Osteocyte (in vitro differentiated cells): ENCODE results near the gene ZNRF3. TPM values are rescaled to one million over a fixed set of nuclear protein-coding genes. Genes with fewer than 3 reads are reported as not detected.
A peak's percentile ranks its signal among the peaks of the same experiment; 100 is the strongest.

ENCODE experiments used
- DNase-seq: peaks from one replicate; pipeline ENCODE4 v3.0.0; 2021; ENCODE audit warnings: mixed read lengths; ENCODE audit not compliant: unreplicated experiment; ENCODE audit errors: extremely low spot score
- H3K27ac Mint-ChIP-seq: one replicate; pipeline ENCODE4 v1.8.0; 2021; ENCODE audit warnings: mild to moderate bottlenecking, mixed read lengths; ENCODE audit not compliant: unreplicated experiment
- H3K27me3 Mint-ChIP-seq: one replicate; pipeline ENCODE4 v1.8.0; 2021; ENCODE audit warnings: mixed read lengths; ENCODE audit not compliant: unreplicated experiment
- H3K36me3 Mint-ChIP-seq: one replicate; pipeline ENCODE4 v1.8.0; 2021; ENCODE audit warnings: mixed read lengths; ENCODE audit not compliant: unreplicated experiment
- H3K4me1 Mint-ChIP-seq: one replicate; pipeline ENCODE4 v1.8.0; 2021; ENCODE audit warnings: mixed read lengths; ENCODE audit not compliant: unreplicated experiment
- H3K4me3 Mint-ChIP-seq: one replicate; pipeline ENCODE4 v1.8.0; 2021; ENCODE audit warnings: mild to moderate bottlenecking, moderate library complexity, mixed read lengths; ENCODE audit not compliant: unreplicated experiment
- H3K9me3 Mint-ChIP-seq: one replicate; pipeline ENCODE4 v1.8.0; 2021; ENCODE audit warnings: mixed read lengths; ENCODE audit not compliant: unreplicated experiment
- total RNA-seq: library from RNA; stranded (reverse); gene quantifications from 2 replicates; pipeline ENCODE4 v1.2.1, GENCODE V29; 2021
- TF ChIP-seq, protein P1 (sequence below): fragments of 200-600 bp; sonication (generic); IDR thresholded peaks from 2 replicates; pipeline ENCODE4 v1.5.0; 2021; ENCODE audit warnings: antibody characterized with exemption, mild to moderate bottlenecking, moderate library complexity

The ZNRF3 gene
- total RNA-seq, 1 donor from 2014 or later, result 6.4 TPM

GRCh38 chr22:28931844-28932567, 48.6 kb downstream of the ZNRF3 start:
- Mint-ChIP-seq H3K4me1 (no peaks in the 10 kb centered on the region), H3K4me3 (no peak overlapping the region), H3K36me3 (no peaks in the 10 kb centered on the region), H3K27me3 (no peaks in the 10 kb centered on the region), H3K27ac (no peak overlapping the region), H3K9me3 (no peaks in the 10 kb centered on the region)
- DNase-seq, result no peak
- TF ChIP-seq, protein P1, sequence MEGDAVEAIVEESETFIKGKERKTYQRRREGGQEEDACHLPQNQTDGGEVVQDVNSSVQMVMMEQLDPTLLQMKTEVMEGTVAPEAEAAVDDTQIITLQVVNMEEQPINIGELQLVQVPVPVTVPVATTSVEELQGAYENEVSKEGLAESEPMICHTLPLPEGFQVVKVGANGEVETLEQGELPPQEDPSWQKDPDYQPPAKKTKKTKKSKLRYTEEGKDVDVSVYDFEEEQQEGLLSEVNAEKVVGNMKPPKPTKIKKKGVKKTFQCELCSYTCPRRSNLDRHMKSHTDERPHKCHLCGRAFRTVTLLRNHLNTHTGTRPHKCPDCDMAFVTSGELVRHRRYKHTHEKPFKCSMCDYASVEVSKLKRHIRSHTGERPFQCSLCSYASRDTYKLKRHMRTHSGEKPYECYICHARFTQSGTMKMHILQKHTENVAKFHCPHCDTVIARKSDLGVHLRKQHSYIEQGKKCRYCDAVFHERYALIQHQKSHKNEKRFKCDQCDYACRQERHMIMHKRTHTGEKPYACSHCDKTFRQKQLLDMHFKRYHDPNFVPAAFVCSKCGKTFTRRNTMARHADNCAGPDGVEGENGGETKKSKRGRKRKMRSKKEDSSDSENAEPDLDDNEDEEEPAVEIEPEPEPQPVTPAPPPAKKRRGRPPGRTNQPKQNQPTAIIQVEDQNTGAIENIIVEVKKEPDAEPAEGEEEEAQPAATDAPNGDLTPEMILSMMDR, result no peak

DNA sequence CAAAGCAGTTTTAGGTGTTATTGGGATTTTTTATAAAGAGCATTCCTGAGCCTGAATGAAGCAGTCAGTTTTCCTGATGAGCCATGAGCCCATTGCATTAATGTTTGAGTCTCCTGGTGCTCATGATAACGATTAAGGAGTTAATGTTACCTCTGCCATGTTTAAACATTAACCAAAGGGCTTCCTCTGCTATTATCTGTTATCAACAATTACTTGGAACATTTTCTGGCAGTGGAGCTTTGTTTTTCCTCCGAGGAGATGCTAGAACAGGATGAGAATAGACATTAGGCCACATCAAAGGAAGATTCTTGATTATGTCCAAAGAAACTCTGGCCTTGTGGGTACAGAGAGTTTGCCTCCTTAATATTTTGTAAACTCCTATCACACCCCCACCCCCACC, 49.9 kb downstream of the ZNRF3 start:
- Mint-ChIP-seq H3K4me3 (no peak overlapping the region), H3K9me3 (no peaks in the 10 kb centered on the region), H3K27me3 (no peaks in the 10 kb centered on the region), H3K36me3 (no peaks in the 10 kb centered on the region), H3K4me1 (no peaks in the 10 kb centered on the region), H3K27ac (no peak overlapping the region)
- DNase-seq, result no peak
- TF ChIP-seq, protein P1, result no peak

- H3K27ac Mint-ChIP-seq, result no peak overlapping the region
- no peaks in the 10 kb centered on the region for H3K27me3 Mint-ChIP-seq
- no peak for DNase-seq
- H3K9me3 Mint-ChIP-seq, result no peaks in the 10 kb centered on the region
- H3K4me1 Mint-ChIP-seq, result no peaks in the 10 kb centered on the region
- TF ChIP-seq, protein P1, result no peak
- H3K4me3 Mint-ChIP-seq, result no peak overlapping the region
- no peaks in the 10 kb centered on the region for H3K36me3 Mint-ChIP-seq
Observed at GRCh38 chr22:28934026-28934425, 50.7 kb downstream of the ZNRF3 start.

DNA sequence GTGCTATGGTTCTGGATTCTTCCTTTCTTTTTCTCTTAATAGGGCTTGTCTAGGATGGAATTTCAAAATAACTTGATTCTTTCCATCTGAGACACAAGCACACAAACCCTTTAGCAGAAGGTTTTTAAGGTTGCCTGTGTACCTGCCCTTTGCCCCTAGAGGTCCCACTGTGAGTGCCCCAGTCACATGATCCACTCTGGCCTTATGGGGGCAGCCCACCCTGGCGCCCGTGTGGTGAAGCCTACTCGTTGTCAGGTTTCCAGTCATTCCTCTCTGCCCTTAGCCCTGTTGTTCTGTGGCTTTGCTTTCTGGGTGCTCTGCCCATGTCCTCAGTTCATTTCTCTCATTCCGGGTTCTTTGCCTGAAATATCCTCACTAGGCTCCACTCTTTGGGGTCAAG, 51.8 kb downstream of the ZNRF3 start:
- Mint-ChIP-seq H3K36me3 (no peaks in the 10 kb centered on the region), H3K9me3 (no peaks in the 10 kb centered on the region), H3K4me3 (no peak overlapping the region), H3K4me1 (no peaks in the 10 kb centered on the region), H3K27ac (no peak overlapping the region), H3K27me3 (no peaks in the 10 kb centered on the region)
- no peak for DNase-seq
- TF ChIP-seq, protein P1, result no peak

DNA sequence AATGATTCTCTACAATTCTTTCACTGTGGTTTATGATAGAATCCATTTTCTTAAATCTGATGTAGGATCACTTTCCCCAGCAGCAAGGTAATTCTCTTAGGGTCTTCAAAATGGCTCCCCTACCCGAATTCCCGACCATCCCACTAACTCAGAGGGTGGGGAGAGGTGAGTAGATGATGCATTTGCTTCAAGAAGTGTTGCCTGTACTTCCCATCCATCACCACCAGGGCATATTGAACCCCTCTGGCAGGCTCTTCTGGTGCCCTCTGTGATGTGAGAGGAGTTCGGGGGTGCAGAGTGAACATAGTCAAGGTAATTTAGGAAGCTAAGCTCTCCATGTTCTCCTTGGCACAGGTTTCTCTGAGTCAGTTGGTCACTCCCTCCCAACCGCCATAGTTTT, 52.3 kb downstream of the ZNRF3 start:
- TF ChIP-seq, protein P1, result peak; percentile 10
- no peak overlapping the region for H3K27ac Mint-ChIP-seq
- no peak for DNase-seq
- H3K9me3 Mint-ChIP-seq, result no peaks in the 10 kb centered on the region
- H3K27me3 Mint-ChIP-seq, result no peaks in the 10 kb centered on the region
- no peaks in the 10 kb centered on the region for H3K4me1 Mint-ChIP-seq
- no peaks in the 10 kb centered on the region for H3K36me3 Mint-ChIP-seq
- no peak overlapping the region for H3K4me3 Mint-ChIP-seq
